Measurements from ENCODE around the gene ZNF483.
"Not testable (repeated sequence)": the region's sequence is repeated elsewhere in the genome, so short reads cannot be mapped to it uniquely, and the experiment has no call there.

The ZNF483 gene

DNA sequence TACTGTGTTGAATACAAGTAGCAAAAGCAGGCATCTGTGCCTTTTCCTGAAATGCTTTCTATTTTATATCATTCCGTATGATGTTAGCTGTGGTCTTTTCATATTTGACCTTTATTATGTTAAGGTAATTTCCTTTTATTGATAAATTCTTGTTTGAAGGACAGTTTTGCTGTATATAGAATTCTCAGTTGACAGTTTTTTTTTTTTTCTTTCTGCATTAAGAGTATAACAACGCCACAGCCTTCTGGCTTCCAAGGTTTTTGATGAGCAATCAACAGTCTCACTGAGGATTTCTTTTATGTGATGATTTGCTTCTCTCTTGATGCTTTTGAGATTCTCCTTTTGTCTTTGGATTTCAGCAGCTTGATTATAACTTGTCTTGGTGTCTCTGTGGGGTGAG lies 23.6 kb downstream of the ZNF483 start:
- no peak for DNase-seq

GRCh38 chr9:111555425-111555824 lies 30.4 kb downstream of the ZNF483 start:
- not testable (repeated sequence) for DNase-seq

DNA sequence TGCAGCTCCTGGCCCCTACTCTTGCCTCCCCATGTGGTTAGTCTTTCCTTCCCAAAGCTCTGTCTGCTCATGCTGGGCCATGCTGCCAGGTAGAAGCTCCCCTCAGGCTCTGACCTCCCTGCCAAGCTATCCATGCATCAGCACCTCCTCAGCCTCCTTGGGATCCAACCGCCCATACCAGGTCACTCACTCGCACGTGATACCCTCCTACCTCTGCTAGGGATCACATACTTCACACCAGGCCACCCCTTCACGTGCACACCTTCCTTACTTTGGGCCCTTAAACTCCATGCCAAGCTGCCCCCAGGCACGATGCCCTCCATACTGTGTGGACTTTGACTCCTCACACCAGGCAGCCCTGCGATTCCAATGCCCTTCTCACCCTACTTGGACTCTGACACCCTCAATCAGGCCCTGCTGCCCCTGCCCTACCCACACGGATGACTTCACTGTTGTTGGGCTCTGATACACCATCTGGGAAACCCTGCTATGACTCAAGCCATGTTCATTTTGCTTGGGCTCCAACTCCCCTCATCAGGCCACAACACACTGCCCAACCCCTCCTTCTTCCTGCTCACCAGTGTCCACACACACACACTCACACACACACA lies 34.1 kb downstream of the ZNF483 start:
- no peak for DNase-seq

DNA sequence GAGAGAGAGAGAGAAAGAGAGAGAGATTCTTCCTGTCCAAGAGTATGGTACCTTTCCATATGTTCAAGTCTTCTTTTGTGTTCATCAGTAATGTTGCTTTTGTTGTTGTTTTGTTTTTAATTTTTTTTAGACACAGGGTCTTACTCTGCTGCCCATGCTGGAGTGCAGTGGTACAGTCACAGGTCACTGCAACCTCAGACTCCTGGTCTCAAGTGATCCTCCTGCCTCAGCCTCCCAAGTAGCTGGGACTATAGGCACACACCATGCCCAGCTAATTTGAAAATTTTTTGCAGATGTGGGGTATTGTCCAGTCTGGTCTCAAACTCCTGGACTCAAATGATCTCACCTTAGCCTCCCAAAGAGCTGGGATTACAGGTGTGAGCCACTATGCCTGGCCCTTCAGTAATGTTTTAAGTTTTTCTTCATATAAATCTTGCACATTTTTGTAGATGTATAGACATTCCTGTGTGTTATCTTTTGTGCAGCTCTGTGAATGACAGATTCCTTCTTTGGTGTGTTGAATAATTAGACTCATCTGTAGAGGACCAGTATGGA lies 36.3 kb downstream of the ZNF483 start:
- DNase-seq = no peak

GRCh38 chr9:111566234-111566633 lies 41.3 kb downstream of the ZNF483 start:
- no peak for DNase-seq

GRCh38 chr9:111568127-111568526 lies 43.1 kb downstream of the ZNF483 start:
- DNase-seq = not testable (repeated sequence)

GRCh38 chr9:111572950-111573604 lies 48.1 kb downstream of the ZNF483 start:
- peak in 1 of 2 experiments; percentile 59 for DNase-seq

GRCh38 chr9:111582888-111583287 lies 57.9 kb downstream of the ZNF483 start:
- no peak for DNase-seq

DNA sequence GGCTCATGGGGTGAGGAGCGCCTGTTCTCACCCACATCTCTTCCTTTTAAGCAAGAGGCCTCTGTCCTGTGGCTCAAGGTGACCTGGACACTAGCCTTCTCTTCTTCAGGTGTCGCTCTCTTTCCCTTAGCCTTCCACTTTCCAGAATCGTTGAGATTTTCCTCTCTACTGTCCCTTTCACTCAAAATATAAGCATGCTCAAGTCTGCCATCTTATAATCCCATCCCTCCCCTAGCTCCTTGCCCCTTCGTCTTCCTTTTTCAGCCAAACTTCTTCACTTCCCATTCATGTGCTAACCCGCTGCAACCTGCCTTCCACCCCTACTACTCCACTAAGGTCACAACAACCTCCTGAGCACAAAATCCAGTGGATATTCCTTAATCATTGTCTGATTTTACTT lies 61.4 kb downstream of the ZNF483 start:
- DNase-seq = no peak

DNA sequence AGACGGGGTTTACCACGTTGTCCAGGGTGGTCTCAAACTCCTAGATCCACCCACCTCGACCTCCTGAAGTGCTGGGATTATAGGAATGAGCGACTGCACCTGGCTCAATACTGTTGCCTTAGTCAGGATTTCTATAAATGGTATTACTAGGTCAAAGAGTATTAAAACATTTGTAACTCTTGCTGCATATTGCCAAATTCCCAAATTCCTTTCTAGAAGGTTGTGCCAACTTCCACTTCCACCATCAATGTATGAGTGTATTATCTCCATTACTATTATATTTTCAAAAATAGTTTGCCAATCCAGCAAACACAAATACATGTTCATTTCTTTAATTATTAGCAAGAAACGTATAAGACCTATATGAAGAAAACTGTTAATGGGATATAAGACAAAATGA lies 63.9 kb downstream of the ZNF483 start:
- DNase-seq = no peak

DNA sequence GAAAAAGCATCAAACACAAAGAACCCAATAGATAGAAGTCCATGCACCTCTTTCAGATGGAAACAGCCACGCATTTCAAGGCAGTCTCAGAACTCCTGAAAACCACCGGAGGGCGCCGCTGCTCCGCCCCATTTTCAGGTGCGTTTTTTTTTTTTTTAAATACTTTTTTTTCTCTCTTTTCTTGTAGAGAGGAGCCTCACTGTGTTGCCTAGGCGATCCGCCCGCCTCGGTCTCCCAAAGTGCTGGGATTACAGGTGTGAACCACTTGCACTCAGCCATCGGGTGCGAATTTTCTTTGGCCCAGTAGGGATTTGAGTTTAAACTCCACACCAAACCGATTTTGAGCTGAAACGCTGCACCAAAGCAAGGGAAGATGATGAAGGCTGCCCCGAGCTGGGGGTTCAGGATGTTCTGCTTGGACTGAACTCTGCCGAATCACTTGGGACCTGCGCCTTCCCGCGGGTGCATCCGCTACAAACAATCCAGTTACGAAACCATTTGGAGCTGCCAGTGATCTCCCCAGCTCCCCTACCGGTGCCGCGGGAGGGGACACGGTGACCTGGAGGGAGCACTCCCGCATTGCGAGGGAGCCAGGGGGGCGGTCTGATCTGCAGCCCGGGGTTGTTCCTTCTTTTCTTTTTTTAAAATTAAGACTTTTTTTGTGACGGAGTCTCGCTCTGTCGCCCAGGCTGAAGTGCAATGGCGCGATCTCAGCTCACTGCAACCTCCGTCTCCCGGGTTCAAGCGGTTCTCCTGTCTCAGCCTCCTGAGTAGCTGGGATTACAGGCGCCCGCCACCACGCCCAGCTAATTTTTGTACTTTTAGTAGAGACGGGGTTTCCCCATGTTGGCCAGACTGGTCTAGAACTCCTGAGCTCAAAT lies 73.1 kb downstream of the ZNF483 start:
- DNase-seq = peak; percentile 56 to 58

GRCh38 chr9:111598733-111599091 lies 73.7 kb downstream of the ZNF483 start:
- DNase-seq = no peak

- peak in 1 of 2 experiments; percentile 43 for DNase-seq
Measured at GRCh38 chr9:111599092-111599954, 74.3 kb downstream of the ZNF483 start, which contains the start of gene PTGR1. TSS of gene PTGR1 (minus strand) at chr9:111599647. CDS start at chr9:111597422, 2,225 bp downstream.

DNA sequence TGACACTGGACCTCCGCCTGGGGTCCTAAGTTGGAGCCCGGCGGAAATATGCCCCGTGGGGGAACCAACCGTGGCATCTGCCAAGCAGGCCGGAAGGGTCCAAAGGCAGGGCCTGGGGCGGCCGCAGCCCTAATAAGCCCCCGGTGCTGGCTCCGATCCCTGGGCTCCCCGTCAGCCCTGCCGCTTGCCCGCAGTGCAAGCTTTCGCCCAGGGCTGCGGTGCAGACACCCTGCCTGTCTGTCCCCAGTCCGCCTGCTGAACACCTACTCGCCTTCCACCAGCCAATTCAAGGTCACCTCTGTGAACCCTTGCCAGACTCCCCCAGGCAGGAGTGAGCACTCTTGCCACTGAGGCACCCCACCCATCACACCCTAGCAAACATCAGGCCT lies 75.0 kb downstream of the ZNF483 start:
- no peak for DNase-seq

GRCh38 chr9:111601237-111602018 lies 76.4 kb downstream of the ZNF483 start:
- no peak for DNase-seq

DNA sequence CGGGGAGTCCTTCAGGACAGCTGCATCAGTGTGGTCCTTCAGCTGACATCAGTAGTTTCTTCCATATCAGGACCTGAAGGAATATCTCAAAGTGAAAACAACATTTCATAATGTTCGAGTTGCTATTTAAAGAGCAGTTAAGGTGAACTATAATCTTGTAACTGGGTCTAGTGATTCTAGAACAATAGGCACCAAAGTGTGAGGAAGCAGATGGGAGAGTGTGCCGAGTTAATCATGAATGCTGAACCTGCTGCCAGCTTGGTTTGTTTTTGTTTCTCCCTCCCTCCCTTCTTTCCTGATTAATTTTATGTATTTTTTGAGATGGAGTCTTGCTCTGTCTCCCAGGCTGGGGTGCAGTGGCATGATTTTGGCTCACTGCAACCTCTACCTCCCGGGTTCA lies 78.1 kb downstream of the ZNF483 start:
- DNase-seq = no peak

DNA sequence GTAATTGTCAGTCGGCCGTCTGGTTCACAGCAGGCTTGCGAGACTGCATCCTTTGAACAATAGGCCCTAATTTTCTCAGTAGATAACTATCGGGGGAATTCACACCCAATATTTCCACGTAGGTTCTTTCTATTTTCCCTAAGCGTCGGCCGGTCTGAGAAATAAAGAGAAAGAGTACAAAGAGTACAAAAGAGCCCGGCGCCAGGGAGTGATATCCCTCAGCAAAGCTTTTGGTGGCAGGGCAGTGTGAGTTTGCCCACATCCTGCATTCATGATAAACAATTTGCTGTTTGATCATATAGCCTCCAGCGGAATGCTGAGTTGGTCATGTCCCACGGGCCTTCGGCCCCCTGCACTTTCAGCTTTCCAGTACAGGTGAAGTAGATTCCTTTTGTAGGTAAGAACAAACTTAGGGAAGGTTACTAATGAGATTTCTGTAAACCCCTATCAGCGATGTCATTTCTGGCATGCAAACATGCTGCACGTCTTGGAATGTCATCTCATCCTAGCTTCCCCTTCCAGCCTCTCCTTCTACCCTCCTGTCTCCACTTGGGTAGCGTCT lies 79.2 kb downstream of the ZNF483 start:
- peak; percentile 8 to 9 for DNase-seq

GRCh38 chr9:111605041-111605559 lies 80.1 kb downstream of the ZNF483 start:
- no peak for DNase-seq

DNA sequence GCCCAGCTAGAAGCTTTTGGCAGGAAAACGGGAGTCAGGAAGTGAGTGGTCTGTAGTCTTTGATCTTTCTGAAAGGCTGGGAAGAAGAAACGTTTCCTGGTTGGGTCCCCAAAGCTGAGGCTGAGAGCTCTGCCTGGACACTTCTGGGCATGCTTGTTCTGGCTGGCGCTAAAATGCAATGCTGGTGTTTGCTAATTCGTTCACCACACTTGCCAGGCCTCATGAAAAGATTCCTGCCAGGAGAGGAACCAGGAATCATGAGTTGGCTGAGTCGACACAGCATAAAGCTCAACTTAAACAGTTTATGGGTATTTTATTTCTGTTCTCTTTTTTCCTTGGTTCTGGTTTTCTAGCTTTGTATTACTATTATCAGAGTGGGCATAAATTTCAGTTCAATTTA lies 85.2 kb downstream of the ZNF483 start:
- no peak for DNase-seq

DNA sequence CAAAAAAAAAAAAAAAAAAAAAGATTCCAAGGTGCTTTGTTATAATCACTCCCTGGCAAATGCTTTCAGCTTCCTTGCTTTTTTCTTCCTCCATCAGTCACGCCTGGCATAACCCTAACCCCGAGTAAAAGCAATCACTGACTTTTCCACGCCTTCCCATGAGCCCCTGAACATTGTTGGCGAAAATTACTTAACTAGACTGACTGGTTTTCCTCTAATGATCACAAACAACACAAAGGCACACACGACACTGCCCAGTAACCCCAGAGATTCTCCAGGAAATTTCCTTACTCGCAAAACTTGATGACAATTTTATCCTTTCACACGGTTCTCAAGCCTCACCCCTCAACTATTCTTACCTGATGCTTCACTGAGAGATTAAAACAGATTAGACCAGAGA lies 85.9 kb downstream of the ZNF483 start:
- DNase-seq = no peak

DNA sequence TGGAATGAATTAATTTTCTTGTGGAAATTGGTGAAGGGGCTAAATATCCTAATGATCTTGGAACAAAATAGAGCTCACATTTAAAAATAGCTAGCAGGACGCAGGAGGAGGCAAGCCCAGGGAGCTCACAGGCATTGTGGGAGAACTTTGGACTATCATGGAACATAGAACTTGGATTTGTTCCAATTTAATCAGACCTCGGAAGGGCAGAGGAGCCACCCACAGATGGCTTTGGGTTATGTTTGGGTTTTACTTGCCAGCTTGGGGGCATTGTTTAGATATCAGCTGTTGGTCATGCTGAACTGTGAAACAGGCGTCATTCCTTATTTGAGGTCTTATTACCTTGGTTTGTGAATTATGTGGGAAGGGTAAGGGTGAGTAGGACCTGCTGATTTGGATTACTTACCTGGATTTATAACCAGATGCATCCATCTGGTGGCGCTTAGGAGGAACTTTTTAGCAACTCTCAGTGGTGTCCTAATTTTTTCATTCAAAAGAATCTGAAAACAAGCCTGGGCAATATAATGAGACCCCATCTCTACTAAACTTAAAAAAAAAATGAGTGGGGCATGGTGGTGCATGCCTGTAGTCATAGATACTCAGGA lies 88.6 kb downstream of the ZNF483 start:
- no peak for DNase-seq
